Endothelial cell of umbilical vein (primary cell): ENCODE data around the gene NOS2. TPM values are rescaled to one million over a fixed set of nuclear protein-coding genes. Genes with fewer than 3 reads are reported as not detected.

Experiments
- BruUV-seq: library from RNA; stranded (reverse); fragments of 400-500 nt; replicated peaks from 2 replicates; lab custom pipeline; 2021; lab: Mats Ljungman, UMichigan
- CTCF ChIA-PET: fragments of 300-600, 350-600 bp; sonication (Branson Sonifier 250); formaldehyde crosslinking; loops from one replicate; lab custom pipeline; 2021; ENCODE audit warnings: antibody characterized with exemption, inconsistent platforms; lab: Charles Lee
- POLR2A ChIA-PET: fragments of 300-600, 350-600 bp; sonication (Branson Sonifier 250); formaldehyde crosslinking; loops from one replicate; lab custom pipeline; 2021; ENCODE audit warnings: antibody characterized with exemption, inconsistent platforms; lab: Charles Lee
- DNase-seq: peaks from one replicate; pipeline ENCODE4 v3.0.0-alpha.2; 2011; ENCODE audit warnings: low read depth, low spot score
- FAIRE-seq: peaks from 2 replicates; lab custom pipeline; 2011; peaks lifted over from hg19 to GRCh38; lab: Jason Lieb, UNC
- H2AFZ ChIP-seq: 2 replicates; pipeline ENCODE4 v1.6.0; 2012; ENCODE audit warnings: low read depth, low read length, control low read depth, inconsistent platforms
- H3K27ac ChIP-seq: 2 replicates; pipeline ENCODE4 v1.5.1; 2011; ENCODE audit warnings: low read depth, mild to moderate bottlenecking, control low read depth, low read length, moderate library complexity; ENCODE audit not compliant: insufficient read depth
- H3K27me3 ChIP-seq, 2 experiments: 2 replicates each; pipeline versions ENCODE4 v1.6.0 to v1.6.1; 2011; ENCODE audit warnings: low read length in 2 of 2, mixed read lengths in 1 of 2; ENCODE audit not compliant: control insufficient read depth in 2 of 2, insufficient read depth in 2 of 2
- H3K36me3 ChIP-seq, 2 experiments: 2 replicates in 1 of 2; 3 replicates in 1 of 2; pipeline ENCODE4 v1.5.1; 2011; ENCODE audit warnings: low read length in 2 of 2, mild to moderate bottlenecking in 1 of 2, moderate library complexity in 1 of 2; ENCODE audit not compliant: control insufficient read depth in 2 of 2, insufficient read depth in 2 of 2; ENCODE audit errors: extremely low read depth in 1 of 2
- H3K4me1 ChIP-seq: 3 replicates; pipeline ENCODE4 v1.5.1; 2011; ENCODE audit warnings: mild to moderate bottlenecking, low read length; ENCODE audit not compliant: control insufficient read depth, insufficient read depth; ENCODE audit errors: extremely low read depth
- H3K4me2 ChIP-seq: 2 replicates; pipeline ENCODE4 v1.6.1; 2011; ENCODE audit warnings: low read length, control low read depth, mixed read lengths; ENCODE audit not compliant: insufficient read depth
- H3K4me3 ChIP-seq, 3 experiments: fragments of 200-600 bp in 1 of 3; sonication (generic), shearing (Covaris generic) in 1 of 3; replicated peaks in 1 of 3; 2 replicates each; pipeline ENCODE4 v1.5.1; 2011 to 2016; ENCODE audit warnings: control low read depth in 3 of 3, low read length in 3 of 3, mild to moderate bottlenecking in 2 of 3, inconsistent platforms in 1 of 3, low read depth in 1 of 3, moderate library complexity in 1 of 3; ENCODE audit not compliant: insufficient read depth in 1 of 3
- H3K79me2 ChIP-seq: 2 replicates; pipeline ENCODE4 v1.6.0; 2012; ENCODE audit warnings: low read length, inconsistent platforms; ENCODE audit not compliant: control insufficient read depth, insufficient read depth
- H3K9ac ChIP-seq: replicated peaks from 2 replicates; pipeline ENCODE3; 2011; ENCODE audit warnings: low read length, control low read depth; ENCODE audit not compliant: insufficient read depth; ENCODE audit errors: extremely low read depth
- H3K9me1 ChIP-seq: replicated peaks from 3 replicates; pipeline ENCODE4 v1.6.0; 2011; ENCODE audit warnings: mild to moderate bottlenecking, low read length; ENCODE audit not compliant: control insufficient read depth, insufficient read depth; ENCODE audit errors: extremely low read depth
- H3K9me3 ChIP-seq: replicated peaks from 2 replicates; pipeline ENCODE4 v1.5.1; 2012; ENCODE audit warnings: low read length, inconsistent platforms; ENCODE audit not compliant: control insufficient read depth, insufficient read depth
- H4K20me1 ChIP-seq: replicated peaks from 2 replicates; pipeline ENCODE3; 2011; ENCODE audit warnings: mild to moderate bottlenecking, low read length; ENCODE audit not compliant: control insufficient read depth, insufficient read depth; ENCODE audit errors: extremely low read depth
- EZH2 ChIP-seq: IDR thresholded peaks from 2 replicates; pipeline ENCODE4 v1.6.1; 2012; ENCODE audit warnings: borderline replicate concordance, low read depth, mild to moderate bottlenecking, moderate library complexity, low read length, inconsistent platforms; ENCODE audit not compliant: severe bottlenecking
- FOS ChIP-seq: IDR thresholded peaks from 2 replicates; pipeline ENCODE4 v1.6.1; 2011; ENCODE audit warnings: mild to moderate bottlenecking, low read length, moderate library complexity, borderline replicate concordance; ENCODE audit not compliant: insufficient read depth
- GATA2 ChIP-seq: IDR thresholded peaks from 2 replicates; pipeline ENCODE4 v1.7.0; 2011; ENCODE audit warnings: low read depth, mild to moderate bottlenecking, moderate library complexity, mixed read lengths, low read length; ENCODE audit not compliant: insufficient read length, insufficient read depth
- JUN ChIP-seq: IDR thresholded peaks from 2 replicates; pipeline ENCODE4 v1.6.1; 2011; ENCODE audit warnings: borderline replicate concordance, low read depth; ENCODE audit not compliant: insufficient read length, insufficient read depth
- MYC ChIP-seq: IDR thresholded peaks from one replicate; pipeline ENCODE4 v1.6.1; 2011; ENCODE audit warnings: mild to moderate bottlenecking, low read depth, low read length
- POLR2A ChIP-seq: IDR thresholded peaks from 2 replicates; pipeline ENCODE4 v1.6.1; 2012; ENCODE audit warnings: low read depth, mild to moderate bottlenecking, control low read depth, low read length
- POLR2AphosphoS5 ChIP-seq: IDR thresholded peaks from 2 replicates; pipeline ENCODE4 v1.6.1; 2012; ENCODE audit warnings: low read depth, mild to moderate bottlenecking, control low read depth, low read length, moderate library complexity; ENCODE audit not compliant: insufficient read depth
- dilution Hi-C: fragments of 300-500 bp; cut with MboI; formaldehyde crosslinking; loops from one replicate; pipeline ENCODE4 v1.15.0; 2019; ENCODE audit warnings: low sequenced_read_pairs; ENCODE audit not compliant: extremely low pct_ligation_motif_present
- intact Hi-C: fragments of 100-400 bp; cut with micrococcal nuclease; formaldehyde crosslinking; loops from one replicate; pipeline ENCODE4 v1.10.0; 2022
- polyA plus RNA-seq, 4 experiments: library from polyadenylated mRNA; depleted of rRNA in 3 of 4; stranded (reverse) in 3 of 4; unstranded in 1 of 4; fragments of >200 nt; gene quantifications; 2 replicates each; pipeline versions ENCODE4 v1.2.1 to v1.2.3, GENCODE V29; 2011 to 2012; ENCODE audit warnings: missing spikeins in 1 of 4
- total RNA-seq: library from RNA; stranded (reverse); gene quantifications from 2 replicates; pipeline ENCODE4 v1.2.3, GENCODE V29; 2021
- TF ChIP-seq, protein P1 (sequence below): IDR thresholded peaks from 2 replicates; pipeline ENCODE4 v1.6.1; 2011; ENCODE audit not compliant: insufficient read depth, insufficient read length
- TF ChIP-seq, protein P2 (sequence below), 2 donors: IDR thresholded peaks; 1 replicate in 1 of 2; 2 replicates in 1 of 2; pipeline ENCODE4 v1.5.1; 2011; ENCODE audit warnings: low read length in 2 of 2, mild to moderate bottlenecking in 2 of 2, moderate library complexity in 2 of 2, control low read depth in 1 of 2, inconsistent platforms in 1 of 2, low read depth in 1 of 2; ENCODE audit not compliant: insufficient read depth in 1 of 2; ENCODE audit errors: extremely low read depth in 1 of 2

Gene NOS2
- total and polyA plus RNA-seq, 2 donors (not counting 3 experiments of a cell fraction or from before 2014, with no cell fraction given), result 0.01 TPM; not detected in 1

DNA sequence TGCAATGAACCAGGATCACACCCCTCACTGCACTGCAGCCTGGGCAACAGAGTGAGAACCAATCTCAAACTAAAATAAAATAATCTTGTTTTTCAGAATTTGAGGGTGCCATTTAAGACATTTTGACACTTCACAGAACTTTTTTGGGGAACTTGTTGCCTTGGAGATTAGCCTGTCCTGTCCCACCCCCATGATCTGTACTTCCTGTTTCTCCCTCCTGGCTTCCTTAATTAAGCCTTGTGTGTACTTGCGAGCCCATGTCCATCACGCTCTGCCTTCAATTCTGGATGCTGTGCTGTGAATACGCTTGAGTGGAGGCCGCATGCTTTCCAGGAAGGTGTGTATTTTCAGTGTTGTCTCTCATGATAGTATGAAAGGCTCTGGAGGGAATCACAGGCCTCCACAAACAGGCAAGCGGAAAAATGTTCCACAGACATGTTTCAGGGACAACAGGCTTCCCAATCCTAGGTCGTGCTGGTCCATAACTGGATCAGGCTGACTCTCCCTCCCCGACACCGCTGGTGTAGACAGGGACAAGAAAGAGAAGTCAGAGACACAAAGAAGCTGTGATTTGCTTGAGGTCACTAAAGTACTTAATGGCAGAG, 56.9 kb downstream of the NOS2 start:
- H3K9me1 ChIP-seq, result no peaks in the 10 kb centered on the region
- H3K79me2 ChIP-seq, result no peaks in the 10 kb centered on the region
- H3K27ac ChIP-seq, result no peak overlapping the region
- TF ChIP-seq, protein P1, sequence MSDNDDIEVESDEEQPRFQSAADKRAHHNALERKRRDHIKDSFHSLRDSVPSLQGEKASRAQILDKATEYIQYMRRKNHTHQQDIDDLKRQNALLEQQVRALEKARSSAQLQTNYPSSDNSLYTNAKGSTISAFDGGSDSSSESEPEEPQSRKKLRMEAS, result no peak
- TF ChIP-seq, protein P2, sequence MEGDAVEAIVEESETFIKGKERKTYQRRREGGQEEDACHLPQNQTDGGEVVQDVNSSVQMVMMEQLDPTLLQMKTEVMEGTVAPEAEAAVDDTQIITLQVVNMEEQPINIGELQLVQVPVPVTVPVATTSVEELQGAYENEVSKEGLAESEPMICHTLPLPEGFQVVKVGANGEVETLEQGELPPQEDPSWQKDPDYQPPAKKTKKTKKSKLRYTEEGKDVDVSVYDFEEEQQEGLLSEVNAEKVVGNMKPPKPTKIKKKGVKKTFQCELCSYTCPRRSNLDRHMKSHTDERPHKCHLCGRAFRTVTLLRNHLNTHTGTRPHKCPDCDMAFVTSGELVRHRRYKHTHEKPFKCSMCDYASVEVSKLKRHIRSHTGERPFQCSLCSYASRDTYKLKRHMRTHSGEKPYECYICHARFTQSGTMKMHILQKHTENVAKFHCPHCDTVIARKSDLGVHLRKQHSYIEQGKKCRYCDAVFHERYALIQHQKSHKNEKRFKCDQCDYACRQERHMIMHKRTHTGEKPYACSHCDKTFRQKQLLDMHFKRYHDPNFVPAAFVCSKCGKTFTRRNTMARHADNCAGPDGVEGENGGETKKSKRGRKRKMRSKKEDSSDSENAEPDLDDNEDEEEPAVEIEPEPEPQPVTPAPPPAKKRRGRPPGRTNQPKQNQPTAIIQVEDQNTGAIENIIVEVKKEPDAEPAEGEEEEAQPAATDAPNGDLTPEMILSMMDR (IDR thresholded peaks at IDR 0.05; ENCODE audit: extremely low read depth in 1 of 2, insufficient read depth in 1 of 2, low read depth in 1 of 2, low read length in 2 of 2), result no peak
- no peak for TF ChIP-seq FOS
- TF ChIP-seq MYC, result no peak
- TF ChIP-seq JUN, result no peak
- TF ChIP-seq EZH2, result no peak
- no peak for TF ChIP-seq POLR2AphosphoS5
- TF ChIP-seq POLR2A, result no peak
- no peak for TF ChIP-seq GATA2
- H3K9me3 ChIP-seq, result no peaks in the 10 kb centered on the region
- intact Hi-C loops (no loop called here), dilution Hi-C loops (no loop called here)
- no peak for FAIRE-seq
- CTCF ChIA-PET, result interaction anchor here (1.2 kb wide), 2 partner anchors 13 to 92 kb away, joined by 3 to 5 read pairs; no protein-coding TSS in a partner anchor
- H4K20me1 ChIP-seq, result no peaks in the 10 kb centered on the region
- H2AFZ ChIP-seq, result no peak overlapping the region
- BruUV-seq, result no TSS peak
- no peak for DNase-seq
- H3K36me3 ChIP-seq, result no peaks in the 10 kb centered on the region
- H3K27me3 ChIP-seq, result no peaks in the 10 kb centered on the region
- H3K4me2 ChIP-seq, result no peak overlapping the region
- POLR2A ChIA-PET, result no interaction called here
- H3K4me3 ChIP-seq, result no peak overlapping the region
- H3K4me1 ChIP-seq, result no peaks in the 10 kb centered on the region
- H3K9ac ChIP-seq, result no peak overlapping the region
